GM12872 (cell line): Measurements from ENCODE around the gene ESYT3.

Experiments used
- TF ChIP-seq, protein P1 (sequence below): IDR thresholded peaks from 3 replicates; pipeline ENCODE4 v1.5.1; 2011; ENCODE audit warnings: low read depth, mild to moderate bottlenecking, low read length, moderate library complexity; ENCODE audit not compliant: insufficient read depth

Gene ESYT3

GRCh38 chr3:138445654-138446053 lies 11.2 kb downstream of the ESYT3 start:
- TF ChIP-seq, protein P1, sequence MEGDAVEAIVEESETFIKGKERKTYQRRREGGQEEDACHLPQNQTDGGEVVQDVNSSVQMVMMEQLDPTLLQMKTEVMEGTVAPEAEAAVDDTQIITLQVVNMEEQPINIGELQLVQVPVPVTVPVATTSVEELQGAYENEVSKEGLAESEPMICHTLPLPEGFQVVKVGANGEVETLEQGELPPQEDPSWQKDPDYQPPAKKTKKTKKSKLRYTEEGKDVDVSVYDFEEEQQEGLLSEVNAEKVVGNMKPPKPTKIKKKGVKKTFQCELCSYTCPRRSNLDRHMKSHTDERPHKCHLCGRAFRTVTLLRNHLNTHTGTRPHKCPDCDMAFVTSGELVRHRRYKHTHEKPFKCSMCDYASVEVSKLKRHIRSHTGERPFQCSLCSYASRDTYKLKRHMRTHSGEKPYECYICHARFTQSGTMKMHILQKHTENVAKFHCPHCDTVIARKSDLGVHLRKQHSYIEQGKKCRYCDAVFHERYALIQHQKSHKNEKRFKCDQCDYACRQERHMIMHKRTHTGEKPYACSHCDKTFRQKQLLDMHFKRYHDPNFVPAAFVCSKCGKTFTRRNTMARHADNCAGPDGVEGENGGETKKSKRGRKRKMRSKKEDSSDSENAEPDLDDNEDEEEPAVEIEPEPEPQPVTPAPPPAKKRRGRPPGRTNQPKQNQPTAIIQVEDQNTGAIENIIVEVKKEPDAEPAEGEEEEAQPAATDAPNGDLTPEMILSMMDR, result no peak

DNA sequence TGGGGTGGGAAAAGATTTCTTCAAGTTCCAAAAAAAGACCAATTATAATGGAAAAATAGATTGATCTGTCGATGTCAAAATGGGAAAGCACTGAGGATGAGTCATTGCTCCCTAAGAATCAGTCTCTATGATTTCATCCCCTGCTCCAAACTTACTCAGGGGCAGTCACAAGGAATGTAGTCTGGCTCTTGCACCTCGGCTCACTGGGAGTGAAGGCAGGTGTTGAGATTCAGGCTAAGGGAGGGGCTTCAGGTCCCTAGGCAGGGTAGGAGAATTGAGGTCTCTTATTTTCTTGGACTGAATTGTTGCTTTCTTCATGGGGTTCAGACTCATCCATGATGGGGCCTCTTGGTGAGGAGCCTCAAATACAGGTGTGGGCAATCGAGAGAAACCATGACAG lies 14.2 kb downstream of the ESYT3 start:
- TF ChIP-seq, protein P1, result no peak

- TF ChIP-seq, protein P1, result no peak
Measured at GRCh38 chr3:138449490-138449889, 15.1 kb downstream of the ESYT3 start.

DNA sequence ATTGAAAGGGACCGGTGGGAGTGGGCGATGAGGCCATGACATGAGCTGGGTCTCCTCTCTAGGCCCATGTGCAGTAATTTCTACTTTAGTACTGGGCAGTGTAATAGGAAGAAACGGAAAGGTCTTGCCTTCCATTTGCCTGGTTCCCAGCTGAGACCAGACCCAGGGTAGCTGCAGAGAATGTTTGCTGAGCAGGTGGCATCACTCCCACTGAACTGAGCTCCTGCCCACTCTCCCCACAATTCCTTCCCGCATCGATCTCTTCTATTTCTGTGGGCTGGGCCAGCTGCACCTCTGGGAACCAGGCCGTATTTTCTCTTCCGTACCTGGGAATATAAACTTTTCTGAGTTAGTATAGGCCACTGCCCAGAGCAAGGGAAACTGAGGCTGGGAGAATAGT lies 15.8 kb downstream of the ESYT3 start:
- TF ChIP-seq, protein P1, result no peak

- TF ChIP-seq, protein P1, result no peak
Measured at GRCh38 chr3:138450704-138451424, 16.4 kb downstream of the ESYT3 start.

DNA sequence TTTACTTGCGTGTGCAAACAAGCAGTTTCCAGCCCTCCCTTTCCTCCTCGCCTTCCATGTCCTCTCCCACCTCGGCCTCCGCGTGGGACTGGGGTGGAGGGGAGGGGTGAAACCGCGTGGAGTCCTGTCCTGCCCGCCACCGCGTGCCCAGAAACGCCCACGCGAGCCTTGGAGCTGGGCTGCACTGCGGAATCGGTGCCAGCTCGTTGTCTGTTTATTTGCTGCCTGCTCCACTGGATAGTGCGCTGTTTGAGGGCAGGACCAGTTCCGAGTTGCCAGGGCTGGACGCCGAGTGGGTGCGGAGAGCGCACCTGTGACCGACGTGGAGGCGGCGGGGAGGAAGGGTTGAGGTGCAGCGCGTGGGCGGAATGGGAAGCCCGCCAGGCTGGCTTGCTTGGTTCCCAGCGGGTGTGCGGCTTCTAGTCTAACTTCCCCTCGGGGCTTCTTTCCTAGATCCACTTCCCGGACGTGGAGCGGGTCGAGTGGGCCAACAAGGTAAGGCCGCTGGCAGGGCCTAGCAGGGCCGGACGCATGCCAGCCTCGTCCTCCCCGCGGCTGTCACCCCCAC lies 17.3 kb downstream of the ESYT3 start:
- TF ChIP-seq, protein P1, result no peak

GRCh38 chr3:138452436-138452835 lies 18.0 kb downstream of the ESYT3 start:
- TF ChIP-seq, protein P1, result no peak
